Measurements from ENCODE around the gene CCDC57. TPM values are rescaled to one million over a fixed set of nuclear protein-coding genes. Genes with fewer than 3 reads are reported as not detected.

Gene CCDC57
- total and polyA plus RNA-seq, 12 donors: 7.0 to 34.5 (median 10.7) TPM

DNA sequence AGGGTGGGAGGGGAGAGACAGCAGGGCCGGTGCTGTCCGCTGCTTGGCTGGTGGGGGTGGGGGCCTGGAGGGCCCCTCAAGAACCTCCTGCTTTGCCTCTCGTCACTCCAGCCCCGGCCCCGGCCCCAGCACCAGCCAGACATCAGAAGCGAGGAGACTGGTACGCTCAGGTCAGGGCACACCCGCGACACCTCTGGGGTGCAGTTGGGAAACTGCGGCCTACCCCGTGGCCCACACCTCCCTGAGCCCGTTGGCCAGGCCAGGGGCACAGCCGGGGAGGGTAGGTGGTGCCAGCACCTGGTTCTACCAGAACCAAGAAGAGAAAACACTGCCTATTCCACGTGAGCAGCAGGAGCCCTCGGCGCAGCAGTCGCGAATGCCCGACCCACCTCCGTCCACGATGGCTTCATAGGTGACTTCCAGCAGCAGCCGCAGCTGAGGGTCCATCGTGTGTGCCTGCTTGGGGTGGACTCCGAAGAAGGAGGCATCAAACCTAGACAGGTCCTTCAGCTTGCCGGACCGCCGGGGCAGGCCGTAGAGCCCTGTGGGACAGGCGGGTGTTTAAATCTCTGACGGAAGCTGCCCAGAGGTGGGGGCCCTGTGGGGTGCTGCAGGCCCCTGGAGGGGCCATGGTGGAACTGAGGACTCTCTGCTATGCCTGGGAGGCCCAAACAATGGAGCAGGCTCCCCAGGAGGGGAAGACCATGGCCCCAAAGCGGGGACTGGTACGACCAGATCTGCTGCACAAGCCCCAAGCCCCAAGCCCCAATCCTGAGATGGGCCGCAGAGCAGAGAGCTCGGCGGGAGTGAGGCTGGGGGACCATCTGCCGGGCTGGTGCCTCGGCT, 117.5 kb downstream of the CCDC57 start:
- ATAC-seq (no peak), DNase-seq (no peak)
- no peaks in the 10 kb centered on the region for H3K27me3 ChIP-seq
- H3K27ac ChIP-seq: no peak overlapping the region
- intact Hi-C loops (cut with DNase I): loop anchor here in 3 of 10 donors (5.0 kb wide), 2 partner anchors 43 to 58 kb away; partner anchors contain the start of genes DCXR (in 2 of the 3), GPS1 (in 1 of the 3) and RFNG (in 1 of the 3)
- H3K36me3 ChIP-seq: peaks cover 0 to 62% (median 32%) of the 10 kb centered on the region in 9 donors
- no peak for TF ChIP-seq CTCF (IDR thresholded peaks at IDR 0.05)
- no peak overlapping the region for H3K4me3 ChIP-seq
- WGBS, 2 donors: 91 to 94% methylated on average over 37 of the region's 37 CpGs
- peaks cover 13 to 30% (median 24%) of the 10 kb centered on the region in 9 donors for H3K4me1 ChIP-seq
- no peaks in the 10 kb centered on the region for H3K9me3 ChIP-seq

DNA sequence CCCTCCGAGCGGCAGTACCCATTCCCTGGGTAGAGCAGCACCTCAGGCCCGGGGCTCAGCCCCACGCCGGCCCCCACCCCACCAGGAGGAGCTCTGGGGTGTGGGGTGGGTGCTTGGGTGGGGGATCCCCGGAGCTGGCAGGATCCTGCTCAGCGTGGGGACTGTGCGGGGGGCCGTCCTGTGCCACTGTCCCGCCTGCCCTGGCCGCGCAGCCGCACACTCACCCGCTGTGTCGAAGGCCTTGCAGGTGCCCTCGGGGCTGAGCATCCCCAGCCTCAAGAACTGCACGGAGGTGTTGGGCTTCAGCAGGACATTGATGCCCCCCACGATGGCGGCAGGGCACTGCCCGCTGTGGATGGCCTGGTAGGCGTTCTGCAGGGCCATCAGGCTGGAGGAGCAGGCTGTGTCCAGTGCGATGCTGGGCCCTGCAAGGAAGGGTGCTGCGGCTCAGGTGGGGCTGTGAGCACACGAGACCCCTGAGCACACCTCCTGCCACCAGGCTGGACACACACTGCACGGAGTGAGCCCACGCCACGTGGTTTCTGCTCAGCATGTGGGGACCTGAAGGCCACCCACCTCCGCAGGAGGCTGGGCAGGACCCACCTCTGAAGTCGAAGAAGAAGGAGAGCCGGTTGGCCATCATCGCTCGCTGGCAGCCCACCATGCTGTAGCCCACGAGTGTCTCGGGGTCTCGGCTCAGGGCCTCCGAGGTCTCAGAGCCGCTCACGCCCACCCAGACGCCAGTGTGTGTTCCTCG, 119.5 kb downstream of the CCDC57 start:
- Histone ChIP-seq H3K27me3 (no peaks in the 10 kb centered on the region), H3K36me3 (peaks cover 3 to 82% (median 50%) of the 10 kb centered on the region in 9 donors), H3K9me3 (no peaks in the 10 kb centered on the region), H3K27ac (no peak overlapping the region), H3K4me3 (no peak overlapping the region), H3K4me1 (peaks cover 6 to 19% (median 13%) of the 10 kb centered on the region in 9 donors)
- intact Hi-C loops (cut with DNase I): no loop called here
- DNase-seq (peak in 1 of 2 donors; percentile 14), ATAC-seq (no peak)
- 97 to 98% methylated on average over 38 to 40 of the region's 40 CpGs for WGBS, 2 donors
- TF ChIP-seq CTCF (IDR thresholded peaks at IDR 0.05): no peak

DNA sequence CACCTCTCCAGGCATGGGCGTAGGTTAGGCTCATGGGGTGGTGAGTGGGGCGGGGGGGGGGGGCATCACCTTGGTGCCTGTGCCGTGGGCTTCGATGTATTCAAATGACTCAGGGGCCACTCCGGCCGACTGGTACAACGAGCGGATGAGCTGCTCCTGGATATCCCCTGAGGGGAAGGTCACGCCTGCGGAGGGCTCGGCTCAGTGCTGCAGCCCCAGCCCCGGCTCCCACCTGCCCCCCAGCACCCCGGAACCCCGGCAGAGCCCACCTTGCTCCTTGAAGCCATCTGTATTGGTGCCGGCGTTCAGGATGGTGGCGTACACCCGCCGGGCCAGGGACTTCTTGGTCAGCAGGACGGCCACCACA, 120.0 kb downstream of the CCDC57 start:
- ATAC-seq (no peak), DNase-seq (no peak)
- intact Hi-C loops (cut with DNase I): no loop called here
- Histone ChIP-seq H3K4me1 (peaks cover 6 to 17% (median 12%) of the 10 kb centered on the region in 9 donors), H3K9me3 (no peaks in the 10 kb centered on the region), H3K27ac (no peak overlapping the region), H3K4me3 (no peak overlapping the region), H3K36me3 (peaks cover 5 to 87% (median 55%) of the 10 kb centered on the region in 9 donors), H3K27me3 (no peaks in the 10 kb centered on the region)
- 94 to 95% methylated on average over 19 to 20 of the region's 20 CpGs for WGBS, 2 donors
- no peak for TF ChIP-seq CTCF (IDR thresholded peaks at IDR 0.05)

- no peak for TF ChIP-seq CTCF (IDR thresholded peaks at IDR 0.05)
Observed at GRCh38 chr17:82092094-82092586, 120.5 kb downstream of the CCDC57 start.

More at GRCh38 chr17:82092094-82092586, 120.5 kb downstream of the CCDC57 start:
- Histone ChIP-seq H3K27ac (no peak overlapping the region), H3K36me3 (peaks cover 5 to 92% (median 59%) of the 10 kb centered on the region in 9 donors), H3K9me3 (no peaks in the 10 kb centered on the region), H3K27me3 (no peaks in the 10 kb centered on the region), H3K4me3 (no peak overlapping the region), H3K4me1 (peaks cover 6 to 12% (median 10%) of the 10 kb centered on the region in 9 donors)
- DNase-seq: no peak
- intact Hi-C loops (cut with DNase I): no loop called here
- no peak for ATAC-seq
- WGBS, 2 donors: 89 to 95% methylated on average over 20 to 23 of the region's 23 CpGs

Measured in heart right ventricle (tissue), 16 donors.